Kidney (tissue), 14 donors: ENCODE measurements around the gene GAS6. TPM values are rescaled to one million over a fixed set of nuclear protein-coding genes. Genes with fewer than 3 reads are reported as not detected.

Source experiments
- DNase-seq, 5 donors: peaks; one replicate each; pipeline ENCODE4 v3.0.0-alpha.2; 2013 to 2020
- FAIRE-seq: peaks from 2 replicates; lab custom pipeline; 2012; peaks lifted over from hg19 to GRCh38; lab: Jason Lieb, UNC
- H3K27ac ChIP-seq, 2 donors: one replicate each; pipeline ENCODE4 v1.7.0; 2013; ENCODE audit warnings: low read depth in 2 of 2, low read length in 2 of 2, inconsistent platforms in 1 of 2
- H3K27me3 ChIP-seq: one replicate; pipeline ENCODE4 v1.7.1; 2013; ENCODE audit warnings: low read length, inconsistent platforms; ENCODE audit not compliant: control insufficient read depth, insufficient read depth
- H3K36me3 ChIP-seq, 3 donors: one replicate each; pipeline versions ENCODE4 v1.7.0 to v1.7.1; 2013; ENCODE audit warnings: low read length in 3 of 3, control low read depth in 1 of 3, inconsistent platforms in 1 of 3; ENCODE audit not compliant: insufficient read depth in 3 of 3, control insufficient read depth in 2 of 3
- H3K4me1 ChIP-seq, 3 donors: one replicate each; pipeline versions ENCODE4 v1.7.0 to v1.7.1; 2013; ENCODE audit warnings: low read length in 3 of 3, inconsistent platforms in 1 of 3, low read depth in 1 of 3; ENCODE audit not compliant: control insufficient read depth in 2 of 3, insufficient read depth in 2 of 3
- H3K4me3 ChIP-seq, 3 donors: one replicate each; pipeline versions ENCODE4 v1.7.0 to v1.8.1; 2013; ENCODE audit warnings: low read length in 3 of 3, control low read depth in 1 of 3, inconsistent platforms in 1 of 3
- H3K9ac ChIP-seq, 3 donors: one replicate each; pipeline versions ENCODE4 v1.7.0 to v1.7.1; 2013; ENCODE audit warnings: low read length in 3 of 3, control low read depth in 1 of 3, inconsistent platforms in 1 of 3
- H3K9me3 ChIP-seq, 3 donors: one replicate each; pipeline versions ENCODE4 v1.7.0 to v1.7.1; 2013; ENCODE audit warnings: low read length in 3 of 3, control low read depth in 1 of 3, inconsistent platforms in 1 of 3; ENCODE audit not compliant: control insufficient read depth in 2 of 3, insufficient read depth in 1 of 3
- CTCF ChIP-seq: IDR thresholded peaks from 3 replicates; pipeline ENCODE4 v1.5.1; 2012; ENCODE audit warnings: mild to moderate bottlenecking, moderate library complexity, borderline replicate concordance; ENCODE audit not compliant: insufficient read depth; ENCODE audit errors: extremely low read depth
- intact Hi-C: fragments of 100-400 bp; cut with DNase I; formaldehyde crosslinking; loops from one replicate; pipeline ENCODE4 v1.11.1; 2022
- polyA plus RNA-seq: library from polyadenylated mRNA; stranded (reverse); fragments of 350-450 nt; fragmentation: Illumina TruSeq; extraction: RNeasy Lipid Tissue Mini Kit (QIAGEN cat#74804); gene quantifications from one replicate; pipeline ENCODE4 v1.2.3, GENCODE V29; 2014; ENCODE audit warnings: low read depth, low replicate concordance; ENCODE audit not compliant: insufficient read depth
- total RNA-seq: library from RNA; stranded (reverse); fragmentation: NEBNext Ultra II Directional; extraction: Animal tissue kit (Norgen Biotek cat#: 25700); gene quantifications from one replicate; pipeline ENCODE4 v1.2.1, GENCODE V29; 2021
- donor health status: control.
- donor health status: control.
- donor health status: control.
- donor health status: control.
- donor health status: control.
- donor health status: DM: yes; HTN: yes; CAD: no.
- donor health status: Normal renal cell carcinoma (clear cell type).

GAS6 gene
- total and polyA plus RNA-seq, 2 donors from 2014 or later: 83.5 to 135 TPM

DNA sequence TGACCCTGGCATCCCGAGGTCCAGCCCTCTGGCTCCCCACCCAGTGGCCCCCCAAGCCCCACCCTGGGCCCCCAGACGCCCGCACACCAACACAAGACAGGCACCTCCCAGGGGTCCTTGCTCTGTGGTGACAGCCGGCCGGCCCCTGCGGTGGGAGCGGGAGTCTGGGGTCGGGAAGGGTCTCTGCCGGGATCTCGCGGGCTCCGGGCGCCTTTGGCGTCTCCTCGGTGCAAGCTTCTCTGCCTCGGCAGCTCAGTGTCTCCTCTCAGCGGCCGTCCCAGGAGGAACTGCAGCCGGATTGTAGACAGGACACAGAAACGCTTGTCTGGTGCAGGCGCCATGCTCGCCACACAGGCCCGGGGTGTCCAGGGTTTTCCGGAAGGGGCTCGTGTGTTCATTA is 61.1 kb downstream of the GAS6 start:
- H3K4me3 ChIP-seq: no peak overlapping the region
- H3K27me3 ChIP-seq: peaks cover 2% of the 10 kb centered on the region
- FAIRE-seq: no peak
- no peaks in the 10 kb centered on the region for H3K4me1 ChIP-seq
- intact Hi-C loops: no loop called here
- TF ChIP-seq CTCF: no peak
- H3K27ac ChIP-seq: no peak overlapping the region
- H3K36me3 ChIP-seq: no peaks in the 10 kb centered on the region
- H3K9me3 ChIP-seq: peaks cover 0 to 3% (median 0%) of the 10 kb centered on the region in 3 donors
- H3K9ac ChIP-seq: no peak overlapping the region
- peak in 2 of 5 donors; percentile 63 to 73 for DNase-seq

DNA sequence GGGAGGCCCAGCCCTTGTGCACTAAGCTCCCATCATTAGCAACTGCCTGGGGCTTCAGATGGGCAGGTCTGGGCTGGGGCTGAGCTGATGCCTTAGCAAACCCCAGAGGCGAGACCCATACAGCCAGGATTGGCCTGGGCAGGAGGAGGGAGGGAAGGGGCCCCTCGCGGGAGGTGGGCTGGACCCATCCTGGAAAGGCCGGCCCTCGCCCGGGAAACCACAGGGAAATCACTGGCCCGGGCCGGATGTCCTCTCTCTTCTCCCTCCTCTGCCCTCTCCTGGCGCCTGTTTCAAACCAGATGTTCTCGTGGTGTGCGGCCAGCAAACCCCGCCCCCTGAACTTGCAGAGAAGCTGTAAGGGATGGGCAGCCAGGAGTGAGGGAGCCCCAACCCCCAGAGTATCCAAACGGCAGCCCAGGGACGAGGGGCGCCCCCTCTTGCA is 61.8 kb downstream of the GAS6 start:
- FAIRE-seq (no peak), DNase-seq (peak; percentile 81 to 90 (median 84))
- H3K9me3 ChIP-seq: peaks cover 0 to 3% (median 0%) of the 10 kb centered on the region in 3 donors
- H3K4me1 ChIP-seq: no peaks in the 10 kb centered on the region
- no peak overlapping the region for H3K4me3 ChIP-seq
- TF ChIP-seq CTCF: no peak
- H3K27me3 ChIP-seq: peaks cover 2% of the 10 kb centered on the region
- intact Hi-C loops: no loop called here
- no peak overlapping the region for H3K9ac ChIP-seq
- no peaks in the 10 kb centered on the region for H3K36me3 ChIP-seq
- H3K27ac ChIP-seq: no peak overlapping the region

GRCh38 chr13:113801289-113801961 is 62.5 kb downstream of the GAS6 start:
- DNase-seq: peak in 2 of 5 donors; percentile 54 to 69
- intact Hi-C loops: no loop called here
- H3K9ac ChIP-seq: no peak overlapping the region
- no peaks in the 10 kb centered on the region for H3K4me1 ChIP-seq
- no peak overlapping the region for H3K27ac ChIP-seq
- H3K4me3 ChIP-seq: no peak overlapping the region
- FAIRE-seq: no peak
- H3K27me3 ChIP-seq: peaks cover 2% of the 10 kb centered on the region
- H3K9me3 ChIP-seq: peaks cover 0 to 3% (median 0%) of the 10 kb centered on the region in 3 donors
- no peak for TF ChIP-seq CTCF
- no peaks in the 10 kb centered on the region for H3K36me3 ChIP-seq
